ENCODE data around the gene COL20A1.

DNA sequence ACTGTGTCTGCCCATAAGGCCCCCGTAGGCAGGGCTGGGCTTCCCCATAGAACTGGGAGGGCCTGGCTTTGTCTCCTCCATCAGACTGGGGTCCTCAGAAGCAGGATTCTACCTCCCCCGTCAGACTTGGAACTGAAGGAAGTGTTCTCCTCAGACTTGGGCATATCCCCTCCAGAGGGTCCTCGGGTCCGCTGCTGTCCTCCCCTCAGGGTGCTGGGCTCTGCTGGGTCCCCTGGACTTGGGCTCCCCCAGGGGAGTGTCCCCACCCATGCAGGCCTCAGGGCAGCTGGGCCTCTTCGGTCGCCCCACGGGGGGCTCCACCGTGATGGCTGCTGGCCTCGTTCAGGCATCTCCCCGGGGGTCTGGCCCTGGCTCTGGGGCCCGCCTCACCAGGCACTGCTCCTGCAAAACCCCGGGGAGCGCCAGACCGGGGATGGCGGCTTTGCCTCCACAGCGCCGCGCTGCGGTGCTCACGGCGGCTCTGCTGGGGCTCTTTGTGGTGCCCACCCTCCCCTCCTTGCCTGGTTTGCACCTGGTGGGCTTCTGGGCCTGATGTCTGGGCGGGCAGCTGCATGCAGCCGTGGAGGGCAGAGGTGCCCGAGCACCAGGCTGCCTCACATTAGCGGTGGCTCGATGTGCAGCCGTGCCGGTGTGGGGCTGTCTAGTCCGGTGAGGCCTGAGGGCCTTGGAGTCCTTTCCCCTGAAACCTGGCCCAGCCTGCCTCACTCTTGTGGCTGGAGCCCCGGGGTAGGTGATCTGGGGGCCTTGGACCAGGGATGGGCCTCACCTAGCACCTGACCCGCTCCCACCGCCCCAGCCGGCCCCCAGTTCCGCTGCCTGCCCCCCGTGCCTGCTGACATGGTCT lies 13.9 kb downstream of the COL20A1 start:
- no peak for TF ChIP-seq POLR2A (IDR thresholded peaks at IDR 0.05)
- TF ChIP-seq, protein P1, sequence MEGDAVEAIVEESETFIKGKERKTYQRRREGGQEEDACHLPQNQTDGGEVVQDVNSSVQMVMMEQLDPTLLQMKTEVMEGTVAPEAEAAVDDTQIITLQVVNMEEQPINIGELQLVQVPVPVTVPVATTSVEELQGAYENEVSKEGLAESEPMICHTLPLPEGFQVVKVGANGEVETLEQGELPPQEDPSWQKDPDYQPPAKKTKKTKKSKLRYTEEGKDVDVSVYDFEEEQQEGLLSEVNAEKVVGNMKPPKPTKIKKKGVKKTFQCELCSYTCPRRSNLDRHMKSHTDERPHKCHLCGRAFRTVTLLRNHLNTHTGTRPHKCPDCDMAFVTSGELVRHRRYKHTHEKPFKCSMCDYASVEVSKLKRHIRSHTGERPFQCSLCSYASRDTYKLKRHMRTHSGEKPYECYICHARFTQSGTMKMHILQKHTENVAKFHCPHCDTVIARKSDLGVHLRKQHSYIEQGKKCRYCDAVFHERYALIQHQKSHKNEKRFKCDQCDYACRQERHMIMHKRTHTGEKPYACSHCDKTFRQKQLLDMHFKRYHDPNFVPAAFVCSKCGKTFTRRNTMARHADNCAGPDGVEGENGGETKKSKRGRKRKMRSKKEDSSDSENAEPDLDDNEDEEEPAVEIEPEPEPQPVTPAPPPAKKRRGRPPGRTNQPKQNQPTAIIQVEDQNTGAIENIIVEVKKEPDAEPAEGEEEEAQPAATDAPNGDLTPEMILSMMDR (IDR thresholded peaks at IDR 0.05): no peak
